HG03432 (cell line): ENCODE results near the gene SMIM11.
"Not testable (repeated sequence)": the region's sequence is repeated elsewhere in the genome, so short reads cannot be mapped to it uniquely, and the experiment has no call there.

Experiments used
- ATAC-seq: cut with Tn5 transposase; IDR thresholded peaks from one replicate; pipeline ENCODE4 v1.9.1; 2021; ENCODE audit warnings: mild to moderate bottlenecking, moderate library complexity; ENCODE audit not compliant: unreplicated experiment

The SMIM11 gene

GRCh38 chr21:34407294-34407693, 32.0 kb downstream of the SMIM11 start:
- not testable (repeated sequence) for ATAC-seq

- ATAC-seq = not testable (repeated sequence)
Measured at GRCh38 chr21:34417448-34418077, 42.3 kb downstream of the SMIM11 start.

GRCh38 chr21:34423805-34424204, 48.5 kb downstream of the SMIM11 start, which contains the start of gene SMIM34:
Gene SMIM34, minus strand, starts transcription at chr21:34423951. Its CDS starts 112 bp downstream, at chr21:34423839.
- not testable (repeated sequence) for ATAC-seq

GRCh38 chr21:34427339-34427738, 52.0 kb downstream of the SMIM11 start:
- ATAC-seq = not testable (repeated sequence)

GRCh38 chr21:34428441-34428840, 53.1 kb downstream of the SMIM11 start:
- not testable (repeated sequence) for ATAC-seq

- not testable (repeated sequence) for ATAC-seq
Measured at GRCh38 chr21:34429710-34430109, 54.4 kb downstream of the SMIM11 start.
